ENCODE results near the gene DARS1.
A peak's percentile ranks its signal among the peaks of the same experiment; 100 is the strongest.

The DARS1 gene

GRCh38 chr2:136022396-136023146, 37.1 kb upstream of the DARS1 start:
- no peak for DNase-seq
- no peak for ATAC-seq (replicated peaks)
- Mint-ChIP-seq H3K36me3 (peaks cover 4 to 7% of the 10 kb centered on the region in 2 donors), H3K4me3 (no peak overlapping the region), H3K27ac (no peak overlapping the region), H3K4me1 (peaks cover 31 to 74% of the 10 kb centered on the region in 2 donors), H3K27me3 (peaks cover 0 to 7% of the 10 kb centered on the region in 2 donors), H3K9me3 (peaks cover 3 to 4% of the 10 kb centered on the region in 2 donors)

DNA sequence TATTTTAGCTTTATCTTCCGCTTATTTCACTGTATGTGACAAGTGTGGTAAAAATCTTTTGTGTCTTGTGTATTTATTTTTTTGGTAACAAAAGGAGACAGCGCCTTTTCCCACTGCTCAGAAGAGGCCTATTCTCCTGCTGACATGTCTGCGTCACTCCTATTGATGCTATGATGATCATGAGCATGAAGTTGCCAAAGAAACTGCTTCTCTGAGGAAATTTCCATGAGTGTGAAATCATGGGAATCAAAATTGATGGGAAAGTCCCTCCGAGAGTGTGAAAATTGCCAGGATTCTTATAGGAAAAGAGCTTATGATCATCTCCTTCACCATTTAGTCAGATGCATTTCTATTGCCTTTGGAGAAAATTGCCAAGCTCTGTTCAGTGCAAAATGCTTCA, 36.5 kb upstream of the DARS1 start:
- Mint-ChIP-seq H3K4me3 (no peak overlapping the region), H3K9me3 (peaks cover 3 to 4% of the 10 kb centered on the region in 2 donors), H3K27me3 (peaks cover 0 to 7% of the 10 kb centered on the region in 2 donors), H3K27ac (no peak overlapping the region), H3K36me3 (peaks cover 4 to 7% of the 10 kb centered on the region in 2 donors), H3K4me1 (peaks cover 31 to 70% of the 10 kb centered on the region in 2 donors)
- no peak for DNase-seq
- no peak for ATAC-seq (replicated peaks)

DNA sequence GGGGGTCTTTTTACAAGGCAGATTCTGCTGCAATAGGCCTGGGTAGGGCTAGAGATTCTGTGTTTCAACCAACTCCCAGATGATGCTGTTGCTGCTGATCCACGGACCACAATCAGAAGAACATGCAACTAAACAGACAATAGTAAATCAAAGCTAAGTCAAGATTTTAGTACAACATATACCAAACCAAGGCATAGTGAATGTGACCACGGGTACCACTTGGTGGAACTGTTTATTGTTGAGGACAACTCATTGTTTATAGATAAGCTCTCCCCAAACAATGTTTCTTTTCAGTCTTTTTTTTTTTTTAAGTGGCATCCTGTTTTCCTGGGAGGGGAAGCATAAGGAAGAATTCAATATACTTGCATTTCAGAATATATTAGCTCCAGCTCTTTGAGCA, 36.0 kb upstream of the DARS1 start:
- Mint-ChIP-seq H3K27ac (no peak overlapping the region), H3K9me3 (peaks cover 3 to 4% of the 10 kb centered on the region in 2 donors), H3K4me3 (no peak overlapping the region), H3K36me3 (peaks cover 4 to 7% of the 10 kb centered on the region in 2 donors), H3K4me1 (peaks cover 32 to 71% of the 10 kb centered on the region in 2 donors), H3K27me3 (peaks cover 0 to 7% of the 10 kb centered on the region in 2 donors)
- DNase-seq (no peak), ATAC-seq (replicated peaks) (no peak)

DNA sequence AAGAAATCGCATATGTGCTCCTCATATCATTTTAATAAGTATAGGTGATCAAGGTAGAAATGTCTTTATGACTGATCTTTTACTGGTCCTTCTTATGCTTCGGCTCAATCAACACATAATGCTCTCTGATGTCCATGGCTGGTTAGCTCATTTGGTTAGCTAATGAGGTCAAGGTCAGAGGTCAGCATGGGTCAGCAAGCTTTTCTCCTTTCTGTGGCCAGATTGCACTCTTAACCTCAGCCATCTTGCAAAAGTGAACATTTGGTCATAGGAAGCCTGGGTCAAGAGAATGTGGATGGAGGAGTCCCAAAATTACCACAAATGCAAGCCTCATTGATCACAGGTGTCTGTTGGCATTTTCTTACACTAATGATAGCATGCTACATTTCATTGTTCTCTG, 35.4 kb upstream of the DARS1 start:
- no peak overlapping the region for H3K27ac Mint-ChIP-seq
- H3K27me3 Mint-ChIP-seq = peaks cover 0 to 7% of the 10 kb centered on the region in 2 donors
- no peak for DNase-seq

DNA sequence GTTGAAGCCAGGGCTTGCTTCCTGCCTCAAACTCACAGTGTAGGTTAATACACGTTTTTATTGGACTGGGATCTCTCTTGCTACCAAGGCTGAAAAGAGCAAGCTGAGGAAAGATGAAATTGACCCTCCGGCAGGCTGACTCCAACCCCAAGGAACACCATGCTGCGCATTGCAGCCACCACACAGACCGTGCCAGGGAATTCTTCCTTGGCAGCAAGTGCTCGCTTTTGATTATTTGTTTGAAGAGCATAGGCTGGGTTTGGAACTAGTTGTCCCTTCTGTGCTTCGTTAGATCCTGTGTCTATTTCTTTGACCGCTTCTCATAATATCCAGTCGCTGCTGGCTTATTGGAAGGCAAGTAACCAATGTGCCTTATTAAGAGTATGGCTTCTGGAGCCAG, 34.4 kb upstream of the DARS1 start:
- H3K36me3 Mint-ChIP-seq = no peaks in the 10 kb centered on the region
- peaks cover 0 to 4% of the 10 kb centered on the region in 2 donors for H3K9me3 Mint-ChIP-seq
- DNase-seq (no peak), ATAC-seq (replicated peaks) (no peak)
- peak overlapping the region; percentile 73 for H3K27ac Mint-ChIP-seq
- H3K4me3 Mint-ChIP-seq = peak overlapping the region in 1 of 2 donors; percentile 28
- peaks cover 30 to 72% of the 10 kb centered on the region in 2 donors for H3K4me1 Mint-ChIP-seq
- H3K27me3 Mint-ChIP-seq = no peaks in the 10 kb centered on the region

More for the DNA sequence above, 35.4 kb upstream of the DARS1 start:
- peaks cover 4 to 7% of the 10 kb centered on the region in 2 donors for H3K36me3 Mint-ChIP-seq
- no peak for ATAC-seq (replicated peaks)
- H3K9me3 Mint-ChIP-seq = peaks cover 3 to 4% of the 10 kb centered on the region in 2 donors
- peaks cover 34 to 76% of the 10 kb centered on the region in 2 donors for H3K4me1 Mint-ChIP-seq
- no peak overlapping the region for H3K4me3 Mint-ChIP-seq

DNA sequence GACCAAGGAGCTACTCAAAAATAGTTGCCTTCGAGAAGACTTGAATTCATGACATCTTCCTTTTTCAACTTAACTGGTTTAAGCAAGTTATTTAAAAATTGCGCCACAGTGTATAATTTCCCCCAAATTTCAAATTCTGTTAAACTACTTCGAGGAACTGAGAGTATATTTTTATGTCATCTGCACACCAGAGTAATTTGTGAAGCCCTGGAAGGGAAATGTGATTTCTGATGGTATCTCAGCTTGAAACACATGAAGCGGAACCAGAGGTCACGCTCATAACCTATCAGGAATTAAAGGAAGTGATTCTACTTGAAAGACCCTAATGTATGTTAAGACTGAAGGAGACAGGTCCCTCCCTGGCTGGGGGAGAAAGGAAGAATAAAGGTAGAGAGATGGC, 33.9 kb upstream of the DARS1 start:
- H3K36me3 Mint-ChIP-seq = no peaks in the 10 kb centered on the region
- H3K9me3 Mint-ChIP-seq = peaks cover 0 to 4% of the 10 kb centered on the region in 2 donors
- peaks cover 32 to 76% of the 10 kb centered on the region in 2 donors for H3K4me1 Mint-ChIP-seq
- H3K4me3 Mint-ChIP-seq = peak overlapping the region; percentile 11 to 28
- peak; percentile 62 for DNase-seq
- H3K27me3 Mint-ChIP-seq = no peaks in the 10 kb centered on the region
- peak overlapping the region; percentile 73 for H3K27ac Mint-ChIP-seq
- ATAC-seq (replicated peaks) = peak; percentile 89 to 91

DNA sequence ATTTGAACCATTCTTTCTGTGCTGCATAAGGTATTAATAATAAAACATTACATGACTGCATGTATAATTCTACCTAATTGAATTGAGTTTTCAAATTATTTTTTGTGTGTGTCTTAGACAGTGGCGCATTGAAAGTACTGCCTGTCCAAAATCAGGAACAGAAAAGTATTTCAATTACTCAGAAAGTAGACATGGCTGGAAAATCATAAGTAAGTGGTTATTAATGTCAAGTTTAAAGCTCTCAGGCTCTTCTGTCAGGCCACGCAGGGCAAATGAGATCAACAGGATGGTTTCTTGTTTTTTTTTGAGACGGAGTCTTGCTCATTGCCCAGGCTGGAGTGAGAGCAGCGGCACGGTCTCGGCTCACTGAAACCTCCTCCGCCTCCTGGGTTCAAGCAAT, 32.4 kb upstream of the DARS1 start:
- Mint-ChIP-seq H3K4me3 (no peak overlapping the region), H3K27ac (peak overlapping the region; percentile 85), H3K36me3 (no peaks in the 10 kb centered on the region), H3K9me3 (peaks cover 0 to 4% of the 10 kb centered on the region in 2 donors), H3K4me1 (peaks cover 34 to 72% of the 10 kb centered on the region in 2 donors), H3K27me3 (no peaks in the 10 kb centered on the region)
- DNase-seq = no peak
- ATAC-seq (replicated peaks) = peak; percentile 52 to 58

GRCh38 chr2:136016836-136017235, 31.4 kb upstream of the DARS1 start:
- Mint-ChIP-seq H3K4me3 (no peak overlapping the region), H3K27ac (no peak overlapping the region), H3K4me1 (peaks cover 35 to 73% of the 10 kb centered on the region in 2 donors), H3K36me3 (no peaks in the 10 kb centered on the region), H3K27me3 (no peaks in the 10 kb centered on the region), H3K9me3 (peaks cover 0 to 4% of the 10 kb centered on the region in 2 donors)
- no peak for DNase-seq
- no peak for ATAC-seq (replicated peaks)

GRCh38 chr2:136016427-136016826, 31.0 kb upstream of the DARS1 start:
- Mint-ChIP-seq H3K9me3 (peaks cover 0 to 4% of the 10 kb centered on the region in 2 donors), H3K4me1 (peaks cover 35 to 69% of the 10 kb centered on the region in 2 donors), H3K4me3 (no peak overlapping the region), H3K27ac (no peak overlapping the region), H3K27me3 (no peaks in the 10 kb centered on the region), H3K36me3 (no peaks in the 10 kb centered on the region)
- DNase-seq (no peak), ATAC-seq (replicated peaks) (no peak)

DNA sequence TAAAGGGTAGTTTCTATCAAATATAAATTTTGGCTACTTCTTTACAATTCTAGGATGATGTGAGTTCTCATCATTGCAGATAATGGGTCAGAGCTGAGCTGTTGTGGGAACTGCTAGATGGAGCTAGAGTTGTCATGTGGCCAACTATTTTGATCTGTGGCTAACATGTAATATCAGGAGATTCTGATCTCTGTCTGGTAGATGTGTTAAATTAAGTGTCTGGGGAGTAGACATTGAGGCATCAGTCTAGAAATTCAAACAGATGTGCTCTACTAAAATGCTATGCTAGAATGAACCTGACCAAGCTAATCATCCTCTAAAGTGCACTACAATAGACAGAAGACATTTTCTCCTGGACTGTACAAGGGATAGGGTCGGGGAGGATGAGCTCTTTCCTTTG, 30.3 kb upstream of the DARS1 start:
- DNase-seq (no peak), ATAC-seq (replicated peaks) (no peak)
- no peak overlapping the region for H3K4me3 Mint-ChIP-seq
- no peak overlapping the region for H3K27ac Mint-ChIP-seq
- peaks cover 0 to 4% of the 10 kb centered on the region in 2 donors for H3K9me3 Mint-ChIP-seq
- H3K36me3 Mint-ChIP-seq = no peaks in the 10 kb centered on the region
- H3K4me1 Mint-ChIP-seq = peaks cover 31 to 66% of the 10 kb centered on the region in 2 donors
- H3K27me3 Mint-ChIP-seq = no peaks in the 10 kb centered on the region

DNA sequence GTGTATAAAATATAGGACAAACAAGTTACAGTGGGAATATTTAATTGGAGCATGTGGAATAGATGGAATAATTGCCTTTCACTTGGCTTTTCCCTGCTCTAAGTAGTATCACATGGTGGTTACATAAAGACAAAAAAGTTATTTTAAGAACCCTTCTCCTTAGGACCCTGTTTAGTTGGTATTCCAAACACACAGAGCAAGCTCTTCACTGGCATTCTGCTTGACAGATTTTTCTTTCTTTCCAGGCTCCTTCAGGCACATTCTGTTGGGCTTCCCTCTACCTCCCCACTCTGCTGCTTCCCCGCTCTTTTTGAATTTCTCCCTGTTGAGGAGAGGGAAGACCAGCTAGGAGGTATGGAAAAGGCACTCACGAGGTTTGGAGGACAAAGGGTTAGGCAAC, 29.0 kb upstream of the DARS1 start:
- Mint-ChIP-seq H3K9me3 (peaks cover 0 to 4% of the 10 kb centered on the region in 2 donors), H3K4me1 (peaks cover 24 to 62% of the 10 kb centered on the region in 2 donors), H3K27ac (no peak overlapping the region), H3K36me3 (no peaks in the 10 kb centered on the region), H3K27me3 (no peaks in the 10 kb centered on the region), H3K4me3 (peak overlapping the region in 1 of 2 donors; percentile 39)
- no peak for DNase-seq
- ATAC-seq (replicated peaks) = no peak

DNA sequence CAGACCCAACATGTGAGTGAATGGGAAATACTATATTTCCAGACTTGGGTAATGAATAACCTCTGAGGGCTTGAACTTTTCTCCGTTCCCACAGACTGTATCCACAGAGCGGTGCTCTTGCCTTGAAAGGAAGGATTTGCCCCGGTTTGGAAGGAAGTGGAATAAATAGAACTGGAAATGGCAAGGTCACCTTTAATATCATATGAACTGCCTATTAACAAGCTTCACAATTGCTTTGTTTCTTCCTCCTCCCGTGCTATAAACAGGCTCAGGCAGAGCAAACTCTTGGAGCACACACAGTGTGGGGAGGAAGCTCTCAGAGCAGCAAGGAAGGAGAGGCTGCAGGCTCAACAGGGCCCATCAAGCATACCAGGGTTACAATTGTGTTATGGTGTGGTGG, 28.5 kb upstream of the DARS1 start:
- Mint-ChIP-seq H3K36me3 (no peaks in the 10 kb centered on the region), H3K27me3 (no peaks in the 10 kb centered on the region), H3K4me3 (no peak overlapping the region), H3K4me1 (peaks cover 23 to 62% of the 10 kb centered on the region in 2 donors), H3K9me3 (peaks cover 0 to 4% of the 10 kb centered on the region in 2 donors), H3K27ac (no peak overlapping the region)
- ATAC-seq (replicated peaks) = no peak
- DNase-seq = no peak

DNA sequence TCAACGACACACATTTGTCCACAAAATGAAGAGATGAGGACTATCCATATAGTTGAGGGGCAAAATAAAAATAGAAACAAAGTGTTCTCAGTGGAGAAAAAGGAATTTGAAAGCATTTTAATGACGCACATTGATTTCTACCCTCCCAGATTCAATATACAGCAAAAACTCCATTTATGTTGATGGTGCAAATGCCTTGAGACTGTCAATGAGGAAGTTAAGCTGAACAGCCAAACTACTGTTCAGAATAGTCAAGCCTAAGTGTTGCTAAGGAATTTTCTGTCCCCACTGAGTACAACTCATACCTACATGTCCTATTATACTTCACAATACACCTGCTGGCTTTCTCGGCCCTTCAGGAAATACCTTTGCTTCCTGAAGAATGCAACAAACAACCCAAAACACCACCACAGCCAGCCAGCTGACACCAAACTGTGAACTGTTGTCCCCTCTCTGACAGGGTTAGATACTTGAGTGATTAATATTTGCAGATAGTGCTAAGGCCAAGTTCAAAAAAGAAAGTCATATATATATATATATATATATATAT, 27.8 kb upstream of the DARS1 start:
- peaks cover 24 to 61% of the 10 kb centered on the region in 2 donors for H3K4me1 Mint-ChIP-seq
- no peaks in the 10 kb centered on the region for H3K9me3 Mint-ChIP-seq
- H3K27me3 Mint-ChIP-seq = no peaks in the 10 kb centered on the region
- H3K4me3 Mint-ChIP-seq = no peak overlapping the region
- no peak overlapping the region for H3K27ac Mint-ChIP-seq
- H3K36me3 Mint-ChIP-seq = peaks cover 0 to 3% of the 10 kb centered on the region in 2 donors
- ATAC-seq (replicated peaks) (no peak), DNase-seq (no peak)

GRCh38 chr2:136012315-136012714, 26.9 kb upstream of the DARS1 start:
- Mint-ChIP-seq H3K4me1 (peaks cover 23 to 60% of the 10 kb centered on the region in 2 donors), H3K9me3 (no peaks in the 10 kb centered on the region), H3K27me3 (no peaks in the 10 kb centered on the region), H3K27ac (no peak overlapping the region), H3K36me3 (peaks cover 0 to 4% of the 10 kb centered on the region in 2 donors), H3K4me3 (no peak overlapping the region)
- DNase-seq (no peak), ATAC-seq (replicated peaks) (no peak)

- H3K27ac Mint-ChIP-seq = no peak overlapping the region
- H3K9me3 Mint-ChIP-seq = no peaks in the 10 kb centered on the region
- no peak overlapping the region for H3K4me3 Mint-ChIP-seq
- ATAC-seq (replicated peaks) = no peak
- H3K27me3 Mint-ChIP-seq = no peaks in the 10 kb centered on the region
- H3K4me1 Mint-ChIP-seq = peaks cover 21 to 63% of the 10 kb centered on the region in 2 donors
- H3K36me3 Mint-ChIP-seq = peaks cover 0 to 4% of the 10 kb centered on the region in 2 donors
- no peak for DNase-seq
These were observed 24.7 kb upstream of the DARS1 start for GRCh38 chr2:136010126-136010525.

Measured in stimulated activated naive B cell treated with anti-CD40 and anti-IgM and Interleukin-4, amounts not matched to agents 10 μg/mL and 1 μg/mL and 100 μg/mL, for 72 hours (primary cell).